ENCODE results near the gene VPS41.

Gene VPS41

GRCh38 chr7:38828026-38828425 is 81.0 kb downstream of the VPS41 start:
- no peak overlapping the region for H3K4me3 ChIP-seq (ENCODE audit: low read length)
- DNase-seq (ENCODE audit: low read depth, low spot score): no peak

- no peak overlapping the region for H3K4me3 ChIP-seq (ENCODE audit: low read length)
- no peak for DNase-seq (ENCODE audit: low read depth, low spot score)
These were observed 83.1 kb downstream of the VPS41 start for GRCh38 chr7:38825721-38826440.

GRCh38 chr7:38824948-38825347 is 84.0 kb downstream of the VPS41 start:
- DNase-seq (ENCODE audit: low read depth, low spot score): no peak

GRCh38 chr7:38822549-38822948 is 86.4 kb downstream of the VPS41 start:
- H3K4me3 ChIP-seq (ENCODE audit: low read length): no peak overlapping the region
- no peak for DNase-seq (ENCODE audit: low read depth, low spot score)

More at GRCh38 chr7:38824948-38825347, 84.0 kb downstream of the VPS41 start:
- H3K4me3 ChIP-seq (ENCODE audit: low read length): no peak overlapping the region

GRCh38 chr7:38820571-38820970 is 88.4 kb downstream of the VPS41 start:
- no peak for DNase-seq (ENCODE audit: low read depth, low spot score)
- no peak overlapping the region for H3K4me3 ChIP-seq (ENCODE audit: low read length)

- DNase-seq (ENCODE audit: low read depth, low spot score): no peak
- no peak overlapping the region for H3K4me3 ChIP-seq (ENCODE audit: low read length)
These were observed 89.5 kb downstream of the VPS41 start for GRCh38 chr7:38819463-38819862.

GRCh38 chr7:38817526-38817925 is 91.5 kb downstream of the VPS41 start:
- H3K4me3 ChIP-seq (ENCODE audit: low read length): no peak overlapping the region
- no peak for DNase-seq (ENCODE audit: low read depth, low spot score)

GRCh38 chr7:38813768-38814167 is 95.2 kb downstream of the VPS41 start:
- H3K4me3 ChIP-seq (ENCODE audit: low read length): no peak overlapping the region
- DNase-seq (ENCODE audit: low read depth, low spot score): no peak

- no peak for DNase-seq (ENCODE audit: low read depth, low spot score)
- H3K4me3 ChIP-seq (ENCODE audit: low read length): no peak overlapping the region
These were observed 102.1 kb downstream of the VPS41 start for GRCh38 chr7:38806912-38807311.

- no peak overlapping the region for H3K4me3 ChIP-seq (ENCODE audit: low read length)
- no peak for DNase-seq (ENCODE audit: low read depth, low spot score)
These were observed 107.2 kb downstream of the VPS41 start for GRCh38 chr7:38801786-38802185.

GRCh38 chr7:38798552-38799267 is 110.3 kb downstream of the VPS41 start:
- DNase-seq (ENCODE audit: low read depth, low spot score): no peak
- H3K4me3 ChIP-seq (ENCODE audit: low read length): no peak overlapping the region

- no peak overlapping the region for H3K4me3 ChIP-seq (ENCODE audit: low read length)
- DNase-seq (ENCODE audit: low read depth, low spot score): peak; percentile 29
These were observed 112.1 kb downstream of the VPS41 start for GRCh38 chr7:38796626-38797501.

GRCh38 chr7:38795593-38795992 is 113.4 kb downstream of the VPS41 start:
- no peak for DNase-seq (ENCODE audit: low read depth, low spot score)
- no peak overlapping the region for H3K4me3 ChIP-seq (ENCODE audit: low read length)

GRCh38 chr7:38781991-38782390 is 127.0 kb downstream of the VPS41 start:
- no peak for DNase-seq (ENCODE audit: low read depth, low spot score)
- H3K4me3 ChIP-seq (ENCODE audit: low read length): no peak overlapping the region

GRCh38 chr7:38777609-38778008 is 131.4 kb downstream of the VPS41 start:
- no peak overlapping the region for H3K4me3 ChIP-seq (ENCODE audit: low read length)
- DNase-seq (ENCODE audit: low read depth, low spot score): no peak

- no peak overlapping the region for H3K4me3 ChIP-seq (ENCODE audit: low read length)
- no peak for DNase-seq (ENCODE audit: low read depth, low spot score)
These were observed 133.3 kb downstream of the VPS41 start for GRCh38 chr7:38775506-38776175.

- DNase-seq (ENCODE audit: low read depth, low spot score): no peak
- no peak overlapping the region for H3K4me3 ChIP-seq (ENCODE audit: low read length)
These were observed 135.6 kb downstream of the VPS41 start for GRCh38 chr7:38773430-38773829.

GRCh38 chr7:38760226-38760625 is 148.8 kb downstream of the VPS41 start:
- no peak for DNase-seq (ENCODE audit: low read depth, low spot score)
- no peak overlapping the region for H3K4me3 ChIP-seq (ENCODE audit: low read length)

- no peak overlapping the region for H3K4me3 ChIP-seq (ENCODE audit: low read length)
- no peak for DNase-seq (ENCODE audit: low read depth, low spot score)
These were observed 150.0 kb downstream of the VPS41 start for GRCh38 chr7:38759028-38759427.
